ENCODE results near the gene ZBTB33.

ZBTB33 gene

GRCh38 chrX:120269373-120270035, 18.9 kb downstream of the ZBTB33 start:
- Histone ChIP-seq H3K27ac (ENCODE audit: low read depth, low read length) (0 out of 2 replicates have a peak overlapping the region, but pooled peaks have one; percentile 7), H2AFZ (ENCODE audit: low read length, unreplicated experiment) (no peak overlapping the region), H3K27me3 (ENCODE audit: insufficient read depth, low read length) (0 out of 2 replicates have a peak, but pooled peaks cover 4% of the 10 kb centered on the region), H3K36me3 (ENCODE audit: insufficient read depth, low read length) (no peaks in the 10 kb centered on the region), H3K4me3 (ENCODE audit: low read depth, low read length) (no peak overlapping the region), H3K4me1 (ENCODE audit: control insufficient read depth, insufficient read depth, low read length, unreplicated experiment) (no peaks in the 10 kb centered on the region), H3K79me2 (ENCODE audit: control insufficient read depth, insufficient read depth, low read length, unreplicated experiment) (no peaks in the 10 kb centered on the region)

- Histone ChIP-seq H2AFZ (ENCODE audit: low read length, unreplicated experiment) (no peak overlapping the region), H3K79me2 (ENCODE audit: control insufficient read depth, insufficient read depth, low read length, unreplicated experiment) (no peaks in the 10 kb centered on the region), H3K27me3 (ENCODE audit: insufficient read depth, low read length) (0 out of 2 replicates have a peak, but pooled peaks cover 4% of the 10 kb centered on the region), H3K4me3 (ENCODE audit: low read depth, low read length) (no peak overlapping the region), H3K36me3 (ENCODE audit: insufficient read depth, low read length) (no peaks in the 10 kb centered on the region), H3K27ac (ENCODE audit: low read depth, low read length) (no peak overlapping the region), H3K4me1 (ENCODE audit: control insufficient read depth, insufficient read depth, low read length, unreplicated experiment) (no peaks in the 10 kb centered on the region)
Measured at GRCh38 chrX:120270567-120270966, 20.0 kb downstream of the ZBTB33 start.

GRCh38 chrX:120271218-120271617, 20.6 kb downstream of the ZBTB33 start:
- peaks cover 4% of the 10 kb centered on the region; the same call in 1 of the 2 replicates for H3K27me3 ChIP-seq (ENCODE audit: insufficient read depth, low read length)
- H3K4me3 ChIP-seq (ENCODE audit: low read depth, low read length), result no peak overlapping the region
- H3K36me3 ChIP-seq (ENCODE audit: insufficient read depth, low read length), result no peaks in the 10 kb centered on the region
- no peaks in the 10 kb centered on the region for H3K79me2 ChIP-seq (ENCODE audit: control insufficient read depth, insufficient read depth, low read length, unreplicated experiment)
- H3K27ac ChIP-seq (ENCODE audit: low read depth, low read length), result no peak overlapping the region
- no peaks in the 10 kb centered on the region for H3K4me1 ChIP-seq (ENCODE audit: control insufficient read depth, insufficient read depth, low read length, unreplicated experiment)
- no peak overlapping the region for H2AFZ ChIP-seq (ENCODE audit: low read length, unreplicated experiment)

- Histone ChIP-seq H3K36me3 (ENCODE audit: insufficient read depth, low read length) (no peaks in the 10 kb centered on the region), H3K79me2 (ENCODE audit: control insufficient read depth, insufficient read depth, low read length, unreplicated experiment) (no peaks in the 10 kb centered on the region), H2AFZ (ENCODE audit: low read length, unreplicated experiment) (no peak overlapping the region), H3K27ac (ENCODE audit: low read depth, low read length) (no peak overlapping the region), H3K27me3 (ENCODE audit: insufficient read depth, low read length) (peaks cover 4% of the 10 kb centered on the region; the same call in 1 of the 2 replicates), H3K4me3 (ENCODE audit: low read depth, low read length) (no peak overlapping the region), H3K4me1 (ENCODE audit: control insufficient read depth, insufficient read depth, low read length, unreplicated experiment) (no peaks in the 10 kb centered on the region)
Measured at GRCh38 chrX:120274145-120274544, 23.5 kb downstream of the ZBTB33 start.

- no peaks in the 10 kb centered on the region for H3K79me2 ChIP-seq (ENCODE audit: control insufficient read depth, insufficient read depth, low read length, unreplicated experiment)
- H3K36me3 ChIP-seq (ENCODE audit: insufficient read depth, low read length), result no peaks in the 10 kb centered on the region
- no peak overlapping the region for H2AFZ ChIP-seq (ENCODE audit: low read length, unreplicated experiment)
- no peak overlapping the region for H3K4me3 ChIP-seq (ENCODE audit: low read depth, low read length)
- no peaks in the 10 kb centered on the region for H3K4me1 ChIP-seq (ENCODE audit: control insufficient read depth, insufficient read depth, low read length, unreplicated experiment)
- H3K27me3 ChIP-seq (ENCODE audit: insufficient read depth, low read length), result peaks cover 4% of the 10 kb centered on the region; the same call in 1 of the 2 replicates
- H3K27ac ChIP-seq (ENCODE audit: low read depth, low read length), result no peak overlapping the region
Measured at GRCh38 chrX:120274958-120275357, 24.3 kb downstream of the ZBTB33 start.

- no peak overlapping the region for H2AFZ ChIP-seq (ENCODE audit: low read length, unreplicated experiment)
- H3K79me2 ChIP-seq (ENCODE audit: control insufficient read depth, insufficient read depth, low read length, unreplicated experiment), result no peaks in the 10 kb centered on the region
- H3K36me3 ChIP-seq (ENCODE audit: insufficient read depth, low read length), result no peaks in the 10 kb centered on the region
- no peaks in the 10 kb centered on the region; the same call in 1 of the 2 replicates for H3K27me3 ChIP-seq (ENCODE audit: insufficient read depth, low read length)
- no peaks in the 10 kb centered on the region for H3K4me1 ChIP-seq (ENCODE audit: control insufficient read depth, insufficient read depth, low read length, unreplicated experiment)
- H3K4me3 ChIP-seq (ENCODE audit: low read depth, low read length), result no peak overlapping the region
- no peak overlapping the region for H3K27ac ChIP-seq (ENCODE audit: low read depth, low read length)
Measured at GRCh38 chrX:120281021-120281624, 30.5 kb downstream of the ZBTB33 start.

GRCh38 chrX:120281761-120282160, 31.1 kb downstream of the ZBTB33 start:
- Histone ChIP-seq H2AFZ (ENCODE audit: low read length, unreplicated experiment) (no peak overlapping the region), H3K4me3 (ENCODE audit: low read depth, low read length) (no peak overlapping the region), H3K27me3 (ENCODE audit: insufficient read depth, low read length) (no peaks in the 10 kb centered on the region), H3K27ac (ENCODE audit: low read depth, low read length) (no peak overlapping the region), H3K36me3 (ENCODE audit: insufficient read depth, low read length) (no peaks in the 10 kb centered on the region), H3K4me1 (ENCODE audit: control insufficient read depth, insufficient read depth, low read length, unreplicated experiment) (no peaks in the 10 kb centered on the region), H3K79me2 (ENCODE audit: control insufficient read depth, insufficient read depth, low read length, unreplicated experiment) (no peaks in the 10 kb centered on the region)

GRCh38 chrX:120282697-120283096, 32.1 kb downstream of the ZBTB33 start:
- Histone ChIP-seq H3K36me3 (ENCODE audit: insufficient read depth, low read length) (no peaks in the 10 kb centered on the region), H3K27me3 (ENCODE audit: insufficient read depth, low read length) (no peaks in the 10 kb centered on the region), H3K79me2 (ENCODE audit: control insufficient read depth, insufficient read depth, low read length, unreplicated experiment) (no peaks in the 10 kb centered on the region), H2AFZ (ENCODE audit: low read length, unreplicated experiment) (no peak overlapping the region), H3K27ac (ENCODE audit: low read depth, low read length) (no peak overlapping the region), H3K4me3 (ENCODE audit: low read depth, low read length) (no peak overlapping the region), H3K4me1 (ENCODE audit: control insufficient read depth, insufficient read depth, low read length, unreplicated experiment) (no peaks in the 10 kb centered on the region)

GRCh38 chrX:120286733-120287512, 36.3 kb downstream of the ZBTB33 start:
- Histone ChIP-seq H3K4me1 (ENCODE audit: control insufficient read depth, insufficient read depth, low read length, unreplicated experiment) (no peaks in the 10 kb centered on the region), H3K27ac (ENCODE audit: low read depth, low read length) (no peak overlapping the region), H2AFZ (ENCODE audit: low read length, unreplicated experiment) (no peak overlapping the region), H3K4me3 (ENCODE audit: low read depth, low read length) (no peak overlapping the region), H3K27me3 (ENCODE audit: insufficient read depth, low read length) (no peaks in the 10 kb centered on the region), H3K36me3 (ENCODE audit: insufficient read depth, low read length) (no peaks in the 10 kb centered on the region), H3K79me2 (ENCODE audit: control insufficient read depth, insufficient read depth, low read length, unreplicated experiment) (no peaks in the 10 kb centered on the region)

- no peak overlapping the region for H2AFZ ChIP-seq (ENCODE audit: low read length, unreplicated experiment)
- no peak overlapping the region for H3K27ac ChIP-seq (ENCODE audit: low read depth, low read length)
Measured at GRCh38 chrX:120287513-120288112, 37.0 kb downstream of the ZBTB33 start.

More at GRCh38 chrX:120287513-120288112, 37.0 kb downstream of the ZBTB33 start:
- no peaks in the 10 kb centered on the region for H3K27me3 ChIP-seq (ENCODE audit: insufficient read depth, low read length)
- no peaks in the 10 kb centered on the region for H3K4me1 ChIP-seq (ENCODE audit: control insufficient read depth, insufficient read depth, low read length, unreplicated experiment)
- H3K4me3 ChIP-seq (ENCODE audit: low read depth, low read length), result no peak overlapping the region
- H3K36me3 ChIP-seq (ENCODE audit: insufficient read depth, low read length), result no peaks in the 10 kb centered on the region
- no peaks in the 10 kb centered on the region for H3K79me2 ChIP-seq (ENCODE audit: control insufficient read depth, insufficient read depth, low read length, unreplicated experiment)
